GM23338 (cell line): ENCODE measurements around the gene CSNK2B. TPM values are rescaled to one million over a fixed set of nuclear protein-coding genes. Genes with fewer than 3 reads are reported as not detected.

Source experiments
- ATAC-seq: fragments of 200-7000 bp; cut with Tn5 transposase; 3 replicates; pipeline ENCODE4 v1.9.1; 2020
- DNase-seq: peaks from one replicate; pipeline ENCODE4 v3.0.0-alpha.2; 2015; ENCODE audit warnings: low spot score
- H2AFZ ChIP-seq: fragments of 200-600 bp; sonication (generic); 2 replicates; pipeline ENCODE4 v1.8.0; 2016; ENCODE audit warnings: antibody characterized with exemption, mild to moderate bottlenecking, moderate library complexity
- H3F3A ChIP-seq: fragments of 200-600 bp; sonication (generic); replicated peaks from 2 replicates; pipeline ENCODE4 v1.8.0; 2017; ENCODE audit warnings: antibody characterized with exemption, mixed run types, low read depth
- H3K27ac ChIP-seq: fragments of 200-600 bp; sonication (generic); 2 replicates; pipeline ENCODE4 v1.6.1; 2016; ENCODE audit warnings: low read depth
- H3K27me3 ChIP-seq: fragments of 200-600 bp; sonication (generic); 2 replicates; pipeline ENCODE4 v1.8.0; 2016; ENCODE audit warnings: mild to moderate bottlenecking, mixed run types, moderate library complexity; ENCODE audit not compliant: insufficient read depth
- H3K36me3 ChIP-seq: fragments of 200-600 bp; sonication (generic); 2 replicates; pipeline ENCODE4 v1.8.0; 2016; ENCODE audit warnings: mild to moderate bottlenecking; ENCODE audit not compliant: insufficient read depth
- H3K4me1 ChIP-seq: fragments of 200-600 bp; sonication (generic); 2 replicates; pipeline ENCODE4 v1.8.0; 2016; ENCODE audit warnings: mild to moderate bottlenecking, moderate library complexity; ENCODE audit not compliant: insufficient read depth
- H3K4me2 ChIP-seq: fragments of 200-600 bp; sonication (generic); 2 replicates; pipeline ENCODE4 v1.7.1; 2017; ENCODE audit warnings: mixed run types
- H3K4me3 ChIP-seq: fragments of 200-600 bp; sonication (generic); 2 replicates; pipeline ENCODE4 v1.6.1; 2016; ENCODE audit warnings: mixed run types
- H3K79me2 ChIP-seq: fragments of 200-600 bp; sonication (generic); replicated peaks from 2 replicates; pipeline ENCODE4 v1.8.0; 2017; ENCODE audit warnings: mild to moderate bottlenecking; ENCODE audit not compliant: insufficient read depth
- H3K9me2 ChIP-seq: fragments of 200-600 bp; sonication (generic); 2 replicates; pipeline ENCODE4 v1.8.0; 2017; ENCODE audit not compliant: insufficient read depth
- H4K20me1 ChIP-seq: fragments of 200-600 bp; sonication (generic); replicated peaks from 2 replicates; pipeline ENCODE4 v1.8.0; 2017; ENCODE audit warnings: mild to moderate bottlenecking; ENCODE audit not compliant: insufficient read depth
- H3K27ac Mint-ChIP-seq: 2 replicates; pipeline ENCODE4 v1.8.0; 2020; ENCODE audit warnings: inconsistent platforms, mild to moderate bottlenecking, moderate library complexity, mixed read lengths
- H3K27me3 Mint-ChIP-seq: 3 replicates; pipeline ENCODE4 v1.8.0; 2022; ENCODE audit warnings: low read depth, mild to moderate bottlenecking, moderate library complexity, mixed read lengths, inconsistent platforms; ENCODE audit not compliant: insufficient read depth, poor library complexity
- H3K36me3 Mint-ChIP-seq: 3 replicates; pipeline ENCODE4 v1.8.0; 2021; ENCODE audit warnings: low read depth, mild to moderate bottlenecking, inconsistent platforms, moderate library complexity, mixed read lengths
- H3K4me1 Mint-ChIP-seq: 3 replicates; pipeline ENCODE4 v1.8.0; 2020; ENCODE audit warnings: mild to moderate bottlenecking, inconsistent platforms, mixed read lengths
- H3K4me3 Mint-ChIP-seq: 3 replicates; pipeline ENCODE4 v1.8.0; 2021; ENCODE audit warnings: moderate library complexity, mild to moderate bottlenecking, inconsistent platforms, mixed read lengths
- H3K9me3 Mint-ChIP-seq: 3 replicates; pipeline ENCODE4 v1.8.0; 2020; ENCODE audit warnings: moderate library complexity, mild to moderate bottlenecking, inconsistent platforms, mixed read lengths
- CREB1 ChIP-seq: fragments of 250-450 bp; sonication (Bioruptor Pico); IDR thresholded peaks from 2 replicates; pipeline ENCODE4 v1.5.0; 2020; ENCODE audit warnings: low read depth, mild to moderate bottlenecking, moderate library complexity
- CTCF ChIP-seq, 2 experiments: fragments of 200-600 bp in 1 of 2; sonication (generic) in 1 of 2; conservative IDR thresholded peaks; 2 replicates each; pipeline versions ENCODE4 v1.5.1 to v1.6.1; 2016 to 2017; ENCODE audit warnings: antibody characterized with exemption in 2 of 2, low read depth in 2 of 2, mild to moderate bottlenecking in 2 of 2, moderate library complexity in 1 of 2
- ETS1 ChIP-seq: IDR thresholded peaks from 2 replicates; pipeline ENCODE4 v1.6.1; 2016; ENCODE audit warnings: antibody characterized with exemption
- EZH2 ChIP-seq: fragments of 200-600 bp; sonication (generic); IDR thresholded peaks from one replicate; pipeline ENCODE4 v1.8.0; 2017; ENCODE audit warnings: antibody characterized with exemption, mild to moderate bottlenecking, low read depth; ENCODE audit not compliant: unreplicated experiment
- EZH2phosphoT487 ChIP-seq: fragments of 200-600 bp; sonication (generic); IDR thresholded peaks from one replicate; pipeline ENCODE4 v1.8.1; 2018; ENCODE audit warnings: antibody characterized with exemption; ENCODE audit not compliant: unreplicated experiment
- JUNB ChIP-seq: IDR thresholded peaks from one replicate; pipeline ENCODE4 v1.6.1; 2016; ENCODE audit warnings: antibody characterized with exemption; ENCODE audit not compliant: unreplicated experiment
- NANOG ChIP-seq: IDR thresholded peaks from 2 replicates; pipeline ENCODE4 v1.6.1; 2016; ENCODE audit warnings: antibody characterized with exemption, borderline replicate concordance
- POLR2AphosphoS5 ChIP-seq: IDR thresholded peaks from 2 replicates; pipeline ENCODE4 v1.6.1; 2016; ENCODE audit warnings: antibody characterized with exemption, low read depth
- REST ChIP-seq: IDR thresholded peaks from one replicate; pipeline ENCODE4 v1.6.1; 2018; ENCODE audit warnings: antibody characterized with exemption; ENCODE audit not compliant: unreplicated experiment
- STAT1 ChIP-seq: IDR thresholded peaks from one replicate; pipeline ENCODE4 v1.6.1; 2016; ENCODE audit warnings: antibody characterized with exemption; ENCODE audit not compliant: unreplicated experiment
- ZNF114 ChIP-seq: fragments of 250-450 bp; sonication (Bioruptor Pico); IDR thresholded peaks from 2 replicates; pipeline ENCODE4 v1.5.0; 2020; ENCODE audit warnings: mild to moderate bottlenecking, moderate library complexity
- ZNF331 ChIP-seq: fragments of 250-450 bp; sonication (Bioruptor Pico); IDR thresholded peaks from 2 replicates; pipeline ENCODE4 v1.5.0; 2020; ENCODE audit warnings: low read depth, mild to moderate bottlenecking, moderate library complexity
- polyA plus RNA-seq: library from polyadenylated mRNA; unstranded; fragments of >200 nt; fragmentation: Nextera tagmentation; extraction: Ambion mirVana; gene quantifications from 2 replicates; pipeline ENCODE4 v1.2.1, GENCODE V29; 2016
- total RNA-seq: library from RNA; depleted of rRNA; stranded (reverse); fragments of >200 nt; shearing (Covaris generic); gene quantifications from 2 replicates; pipeline ENCODE4 v1.2.3, GENCODE V29; 2014
- TF ChIP-seq, protein P1 (sequence below): fragments of 250-450 bp; sonication (Bioruptor Pico); IDR thresholded peaks from 2 replicates; pipeline ENCODE4 v1.5.0; 2020; ENCODE audit warnings: mild to moderate bottlenecking, moderate library complexity

Gene CSNK2B
- total and polyA plus RNA-seq, 2 experiments from 2014 or later = 260 to 271 TPM

DNA sequence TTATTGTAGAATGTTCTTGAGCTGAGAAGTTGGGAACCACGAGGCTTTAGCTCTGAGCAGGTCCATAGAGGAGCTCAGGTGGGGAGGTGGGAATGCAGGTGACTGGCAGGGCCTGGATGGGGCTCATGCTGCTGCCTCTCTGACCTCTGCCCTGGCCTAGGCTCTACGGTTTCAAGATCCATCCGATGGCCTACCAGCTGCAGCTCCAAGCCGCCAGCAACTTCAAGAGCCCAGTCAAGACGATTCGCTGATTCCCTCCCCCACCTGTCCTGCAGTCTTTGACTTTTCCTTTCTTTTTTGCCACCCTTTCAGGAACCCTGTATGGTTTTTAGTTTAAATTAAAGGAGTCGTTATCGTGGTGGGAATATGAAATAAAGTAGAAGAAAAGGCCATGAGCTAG, 3.8 kb downstream of the CSNK2B start, which contains the start of gene LY6G5B:
Gene LY6G5B (plus strand): TSS at position 301 of the 400 bp plus-strand sequence. CDS start 975 bp downstream, outside the sequence.
- Mint-ChIP-seq H3K4me3 (no peak within 1 kb of the TSS; the same call in 2 of the 3 replicates), H3K9me3 (no peaks in the 10 kb centered on the region; the same call in 2 of the 3 replicates), H3K27ac (no peak within 1 kb of the TSS), H3K4me1 (peaks cover 10% of the 10 kb centered on the region), H3K27me3 (peaks cover 18% of the 10 kb centered on the region), H3K36me3 (peaks cover 75% of the 10 kb centered on the region)
- ATAC-seq (no peak), DNase-seq (no peak)
- H3K4me2 ChIP-seq = no peak within 1 kb of the TSS
- H3K4me1 ChIP-seq = peaks cover 3% of the 10 kb centered on the region; the same call in 1 of the 2 replicates
- no peak within 1 kb of the TSS for H3K27ac ChIP-seq
- H3K27me3 ChIP-seq = no peaks in the 10 kb centered on the region
- peaks cover 12% of the 10 kb centered on the region; the same call in 1 of the 2 replicates for H4K20me1 ChIP-seq
- H3F3A ChIP-seq = peaks cover 2% of the 10 kb centered on the region; the same call in 1 of the 2 replicates
- peaks cover 29% of the 10 kb centered on the region for H3K79me2 ChIP-seq
- TF ChIP-seq ZNF331 (no peak), NANOG (no peak), ZNF114 (CRISPR knock-in tag) (no peak), ETS1 (no peak), CREB1 (CRISPR knock-in tag) (no peak), POLR2AphosphoS5 (no peak), JUNB (no peak), CTCF (conservative IDR thresholded peaks at IDR 0.05; ENCODE audit: low read depth in 2 of 2) (no peak), STAT1 (no peak), EZH2phosphoT487 (no peak), EZH2 (no peak), REST (no peak)
- TF ChIP-seq, protein P1, sequence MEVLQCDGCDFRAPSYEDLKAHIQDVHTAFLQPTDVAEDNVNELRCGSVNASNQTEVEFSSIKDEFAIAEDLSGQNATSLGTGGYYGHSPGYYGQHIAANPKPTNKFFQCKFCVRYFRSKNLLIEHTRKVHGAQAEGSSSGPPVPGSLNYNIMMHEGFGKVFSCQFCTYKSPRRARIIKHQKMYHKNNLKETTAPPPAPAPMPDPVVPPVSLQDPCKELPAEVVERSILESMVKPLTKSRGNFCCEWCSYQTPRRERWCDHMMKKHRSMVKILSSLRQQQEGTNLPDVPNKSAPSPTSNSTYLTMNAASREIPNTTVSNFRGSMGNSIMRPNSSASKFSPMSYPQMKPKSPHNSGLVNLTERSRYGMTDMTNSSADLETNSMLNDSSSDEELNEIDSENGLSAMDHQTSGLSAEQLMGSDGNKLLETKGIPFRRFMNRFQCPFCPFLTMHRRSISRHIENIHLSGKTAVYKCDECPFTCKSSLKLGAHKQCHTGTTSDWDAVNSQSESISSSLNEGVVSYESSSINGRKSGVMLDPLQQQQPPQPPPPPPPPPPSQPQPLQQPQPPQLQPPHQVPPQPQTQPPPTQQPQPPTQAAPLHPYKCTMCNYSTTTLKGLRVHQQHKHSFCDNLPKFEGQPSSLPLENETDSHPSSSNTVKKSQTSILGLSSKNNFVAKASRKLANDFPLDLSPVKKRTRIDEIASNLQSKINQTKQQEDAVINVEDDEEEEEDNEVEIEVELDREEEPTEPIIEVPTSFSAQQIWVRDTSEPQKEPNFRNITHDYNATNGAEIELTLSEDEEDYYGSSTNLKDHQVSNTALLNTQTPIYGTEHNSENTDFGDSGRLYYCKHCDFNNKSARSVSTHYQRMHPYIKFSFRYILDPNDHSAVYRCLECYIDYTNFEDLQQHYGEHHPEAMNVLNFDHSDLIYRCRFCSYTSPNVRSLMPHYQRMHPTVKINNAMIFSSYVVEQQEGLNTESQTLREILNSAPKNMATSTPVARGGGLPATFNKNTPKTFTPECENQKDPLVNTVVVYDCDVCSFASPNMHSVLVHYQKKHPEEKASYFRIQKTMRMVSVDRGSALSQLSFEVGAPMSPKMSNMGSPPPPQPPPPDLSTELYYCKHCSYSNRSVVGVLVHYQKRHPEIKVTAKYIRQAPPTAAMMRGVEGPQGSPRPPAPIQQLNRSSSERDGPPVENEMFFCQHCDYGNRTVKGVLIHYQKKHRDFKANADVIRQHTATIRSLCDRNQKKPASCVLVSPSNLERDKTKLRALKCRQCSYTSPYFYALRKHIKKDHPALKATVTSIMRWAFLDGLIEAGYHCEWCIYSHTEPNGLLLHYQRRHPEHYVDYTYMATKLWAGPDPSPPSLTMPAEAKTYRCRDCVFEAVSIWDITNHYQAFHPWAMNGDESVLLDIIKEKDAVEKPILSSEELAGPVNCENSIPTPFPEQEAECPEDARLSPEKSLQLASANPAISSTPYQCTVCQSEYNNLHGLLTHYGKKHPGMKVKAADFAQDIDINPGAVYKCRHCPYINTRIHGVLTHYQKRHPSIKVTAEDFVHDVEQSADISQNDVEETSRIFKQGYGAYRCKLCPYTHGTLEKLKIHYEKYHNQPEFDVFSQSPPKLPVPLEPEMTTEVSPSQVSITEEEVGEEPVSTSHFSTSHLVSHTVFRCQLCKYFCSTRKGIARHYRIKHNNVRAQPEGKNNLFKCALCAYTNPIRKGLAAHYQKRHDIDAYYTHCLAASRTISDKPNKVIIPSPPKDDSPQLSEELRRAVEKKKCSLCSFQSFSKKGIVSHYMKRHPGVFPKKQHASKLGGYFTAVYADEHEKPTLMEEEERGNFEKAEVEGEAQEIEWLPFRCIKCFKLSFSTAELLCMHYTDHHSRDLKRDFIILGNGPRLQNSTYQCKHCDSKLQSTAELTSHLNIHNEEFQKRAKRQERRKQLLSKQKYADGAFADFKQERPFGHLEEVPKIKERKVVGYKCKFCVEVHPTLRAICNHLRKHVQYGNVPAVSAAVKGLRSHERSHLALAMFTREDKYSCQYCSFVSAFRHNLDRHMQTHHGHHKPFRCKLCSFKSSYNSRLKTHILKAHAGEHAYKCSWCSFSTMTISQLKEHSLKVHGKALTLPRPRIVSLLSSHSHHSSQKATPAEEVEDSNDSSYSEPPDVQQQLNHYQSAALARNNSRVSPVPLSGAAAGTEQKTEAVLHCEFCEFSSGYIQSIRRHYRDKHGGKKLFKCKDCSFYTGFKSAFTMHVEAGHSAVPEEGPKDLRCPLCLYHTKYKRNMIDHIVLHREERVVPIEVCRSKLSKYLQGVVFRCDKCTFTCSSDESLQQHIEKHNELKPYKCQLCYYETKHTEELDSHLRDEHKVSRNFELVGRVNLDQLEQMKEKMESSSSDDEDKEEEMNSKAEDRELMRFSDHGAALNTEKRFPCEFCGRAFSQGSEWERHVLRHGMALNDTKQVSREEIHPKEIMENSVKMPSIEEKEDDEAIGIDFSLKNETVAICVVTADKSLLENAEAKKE (CRISPR knock-in tag) = no peak
- no peak within 1 kb of the TSS for H2AFZ ChIP-seq
- H3K36me3 ChIP-seq = peaks cover 34% of the 10 kb centered on the region
- no peaks in the 10 kb centered on the region for H3K9me2 ChIP-seq
- H3K4me3 ChIP-seq = no peak within 1 kb of the TSS
